Astrocyte of the cerebellum (primary cell): ENCODE measurements around the gene ANKRD44.
A peak's percentile ranks its signal among the peaks of the same experiment; 100 is the strongest.

Experiments
- DNase-seq: peaks from one replicate; pipeline ENCODE4 v3.0.0-alpha.2; 2011; ENCODE audit warnings: low read depth
- H3K4me3 ChIP-seq: 2 replicates; pipeline ENCODE4 v1.5.1; 2011; ENCODE audit warnings: mild to moderate bottlenecking, low read depth, low read length, moderate library complexity
- in situ Hi-C: cut with HindIII; loops from 2 replicates; pipeline ENCODE4 v1.10.0; 2017; ENCODE audit warnings: low sequenced_read_pairs
- TF ChIP-seq, protein P1 (sequence below): IDR thresholded peaks from 2 replicates; pipeline ENCODE4 v1.5.1; 2012; ENCODE audit warnings: low read length, low read depth, moderate library complexity, mild to moderate bottlenecking; ENCODE audit errors: missing control alignments

ANKRD44 gene

DNA sequence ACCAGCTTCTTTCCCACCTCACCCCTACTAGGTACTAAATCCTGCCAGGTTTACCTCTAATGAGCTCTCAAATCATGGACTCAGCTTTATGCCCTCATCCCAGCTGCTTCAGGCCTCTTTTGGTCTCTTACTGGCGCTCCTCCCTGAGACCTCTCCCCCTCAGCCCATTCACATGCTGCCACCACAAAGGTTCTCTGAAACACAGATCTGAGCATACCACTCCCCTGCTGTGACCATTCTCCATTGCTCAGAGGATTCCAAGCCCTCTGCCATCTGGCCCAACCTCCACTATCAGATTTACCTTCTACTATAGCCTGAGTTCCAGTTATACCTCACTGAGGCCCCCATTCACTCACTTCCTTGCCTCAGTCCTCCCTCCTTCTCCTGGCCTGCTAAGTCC lies 174.8 kb downstream of the ANKRD44 start:
- no peak overlapping the region for H3K4me3 ChIP-seq
- in situ Hi-C loops: no loop called here
- TF ChIP-seq, protein P1, sequence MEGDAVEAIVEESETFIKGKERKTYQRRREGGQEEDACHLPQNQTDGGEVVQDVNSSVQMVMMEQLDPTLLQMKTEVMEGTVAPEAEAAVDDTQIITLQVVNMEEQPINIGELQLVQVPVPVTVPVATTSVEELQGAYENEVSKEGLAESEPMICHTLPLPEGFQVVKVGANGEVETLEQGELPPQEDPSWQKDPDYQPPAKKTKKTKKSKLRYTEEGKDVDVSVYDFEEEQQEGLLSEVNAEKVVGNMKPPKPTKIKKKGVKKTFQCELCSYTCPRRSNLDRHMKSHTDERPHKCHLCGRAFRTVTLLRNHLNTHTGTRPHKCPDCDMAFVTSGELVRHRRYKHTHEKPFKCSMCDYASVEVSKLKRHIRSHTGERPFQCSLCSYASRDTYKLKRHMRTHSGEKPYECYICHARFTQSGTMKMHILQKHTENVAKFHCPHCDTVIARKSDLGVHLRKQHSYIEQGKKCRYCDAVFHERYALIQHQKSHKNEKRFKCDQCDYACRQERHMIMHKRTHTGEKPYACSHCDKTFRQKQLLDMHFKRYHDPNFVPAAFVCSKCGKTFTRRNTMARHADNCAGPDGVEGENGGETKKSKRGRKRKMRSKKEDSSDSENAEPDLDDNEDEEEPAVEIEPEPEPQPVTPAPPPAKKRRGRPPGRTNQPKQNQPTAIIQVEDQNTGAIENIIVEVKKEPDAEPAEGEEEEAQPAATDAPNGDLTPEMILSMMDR: no peak
- DNase-seq: no peak

DNA sequence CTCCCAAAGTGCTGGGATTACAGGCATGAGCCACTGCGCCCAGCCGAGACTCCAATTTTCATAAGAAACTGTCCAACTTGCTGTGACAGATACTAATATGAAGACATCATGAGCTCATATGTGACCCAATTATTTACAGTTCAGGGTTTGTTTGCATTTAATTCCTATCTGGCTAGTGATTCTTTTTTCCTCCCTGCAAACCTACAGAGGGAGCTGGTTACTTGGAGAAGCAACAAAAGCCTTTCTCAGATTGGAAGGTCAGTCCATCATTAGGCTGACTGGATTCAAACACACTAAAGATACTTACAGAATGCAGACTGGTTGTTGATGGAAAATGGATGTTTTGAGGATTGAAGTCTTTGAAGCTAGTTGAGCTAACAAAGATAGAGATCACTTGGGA lies 176.4 kb downstream of the ANKRD44 start:
- no peak overlapping the region for H3K4me3 ChIP-seq
- TF ChIP-seq, protein P1: peak; percentile 6
- in situ Hi-C loops: no loop called here
- no peak for DNase-seq

DNA sequence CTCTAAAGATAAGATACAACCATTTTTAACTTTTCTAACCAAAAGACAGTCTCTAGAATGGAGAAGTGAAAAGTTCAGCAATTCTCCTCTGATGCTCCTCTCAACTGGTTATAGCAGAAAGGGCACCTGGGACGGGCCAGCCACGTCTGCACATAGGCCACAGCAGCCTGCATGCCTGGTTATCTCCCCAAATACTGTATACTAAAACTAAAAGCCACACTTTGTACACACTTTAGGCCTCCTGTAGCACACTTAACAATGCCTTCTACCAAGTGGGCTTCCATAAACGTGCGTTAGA lies 179.1 kb downstream of the ANKRD44 start:
- no peak overlapping the region for H3K4me3 ChIP-seq

DNA sequence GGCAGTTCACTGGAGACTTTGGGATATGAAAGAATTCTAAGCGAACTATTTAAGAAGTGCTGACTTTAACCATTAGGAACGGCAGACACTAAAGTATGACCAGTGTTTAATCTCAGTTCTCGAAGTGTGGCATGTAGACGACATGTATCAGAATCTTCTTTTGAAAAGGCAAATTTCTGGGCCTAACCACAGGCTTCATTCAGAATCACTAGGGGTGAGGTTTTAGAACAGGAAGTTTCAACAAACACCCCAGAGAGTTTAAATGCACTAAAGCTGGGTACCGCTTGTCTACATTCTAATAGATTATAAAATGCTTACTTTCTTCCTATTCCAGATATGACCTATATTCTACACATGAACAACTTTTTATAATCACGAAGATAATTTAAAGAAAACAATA lies 180.3 kb downstream of the ANKRD44 start:
- H3K4me3 ChIP-seq: no peak overlapping the region
- in situ Hi-C loops: no loop called here
- no peak for DNase-seq
- TF ChIP-seq, protein P1: no peak

More for the DNA sequence above, 179.1 kb downstream of the ANKRD44 start:
- no peak for DNase-seq
- TF ChIP-seq, protein P1: no peak
- in situ Hi-C loops: no loop called here

DNA sequence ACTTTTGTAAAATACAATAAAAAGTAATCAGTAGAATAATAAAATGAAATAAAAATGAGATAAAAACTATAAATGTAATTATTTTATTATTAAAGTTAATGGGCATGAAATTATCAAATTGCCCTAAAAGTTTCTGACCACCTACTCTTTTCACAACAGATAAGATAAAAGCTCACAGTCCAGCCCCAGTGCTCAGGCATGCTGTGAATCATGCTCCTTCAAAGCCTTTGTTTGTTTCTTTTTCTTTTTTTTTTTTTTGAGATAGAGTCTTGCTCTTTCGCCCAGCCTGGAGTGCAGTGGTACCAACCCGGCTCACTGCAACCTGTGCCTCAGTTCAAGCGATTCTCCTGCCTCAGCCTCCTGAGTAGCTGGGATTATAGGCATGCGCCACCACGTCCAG lies 181.7 kb downstream of the ANKRD44 start:
- TF ChIP-seq, protein P1: no peak
- DNase-seq: no peak
- in situ Hi-C loops: no loop called here
- no peak overlapping the region for H3K4me3 ChIP-seq

DNA sequence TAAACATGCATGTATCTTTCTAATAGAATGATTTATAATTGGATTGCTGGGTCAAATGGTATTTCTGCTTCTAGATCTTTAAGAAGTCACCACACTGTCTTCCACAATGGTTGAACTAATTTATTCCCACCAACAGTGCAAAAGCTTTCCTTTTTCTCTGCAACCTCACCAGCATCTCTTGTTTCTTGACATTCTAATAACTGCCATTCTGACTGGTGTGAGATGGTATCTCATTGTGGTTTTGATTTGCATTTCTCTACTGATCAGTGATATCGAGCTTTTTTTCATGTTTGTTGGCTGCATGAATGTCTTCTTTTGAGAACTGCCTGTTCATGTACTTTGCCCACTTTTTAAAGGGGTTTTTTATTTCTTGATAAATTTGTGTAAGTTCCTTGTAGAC lies 182.5 kb downstream of the ANKRD44 start:
- DNase-seq: no peak
- TF ChIP-seq, protein P1: no peak
- H3K4me3 ChIP-seq: no peak overlapping the region
- in situ Hi-C loops: no loop called here

DNA sequence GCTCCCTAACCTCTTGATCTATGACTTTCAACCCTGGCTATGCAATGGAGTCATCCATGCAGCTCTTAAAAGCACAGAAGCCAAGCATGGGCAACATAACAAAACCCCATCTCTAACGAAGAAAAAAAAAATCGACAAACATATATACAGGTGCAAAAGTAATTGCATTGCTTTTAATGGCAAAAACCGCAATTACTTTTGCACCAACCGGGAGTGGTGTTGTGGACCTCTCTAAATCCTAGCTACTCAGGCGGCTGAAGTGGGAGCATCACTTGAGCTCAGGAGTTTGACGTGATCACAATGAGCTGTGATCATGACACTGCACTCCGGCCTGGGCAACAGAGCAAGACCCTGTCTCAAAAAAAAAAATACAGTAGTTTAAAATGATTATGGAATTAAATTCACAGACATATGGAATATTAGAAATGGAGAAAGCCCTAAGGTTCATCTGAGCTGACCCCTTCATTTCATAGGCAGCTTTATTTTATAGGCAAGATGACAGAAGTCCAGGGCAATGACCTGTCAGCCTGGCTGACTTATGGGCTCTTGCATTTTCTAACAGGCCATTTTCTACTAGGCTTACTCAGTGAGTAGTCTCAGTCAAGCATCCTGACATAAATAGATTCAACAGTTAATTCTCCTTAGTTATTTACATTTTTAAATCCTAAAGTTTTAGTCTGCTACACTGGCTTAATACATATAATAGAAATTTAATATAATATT lies 183.8 kb downstream of the ANKRD44 start:
- no peak overlapping the region for H3K4me3 ChIP-seq
- TF ChIP-seq, protein P1: no peak
- in situ Hi-C loops: no loop called here
- no peak for DNase-seq
